H1 (cell line): Measurements from ENCODE around the gene FAM163A. TPM values are rescaled to one million over a fixed set of nuclear protein-coding genes. Genes with fewer than 3 reads are reported as not detected.

Experiments
- ASH2L ChIP-seq: fragments of 200-600, 300-600 bp; sonication (generic); IDR thresholded peaks from one replicate; pipeline ENCODE4 v1.7.1; 2017; ENCODE audit warnings: low read length
- JUND ChIP-seq: IDR thresholded peaks from 2 replicates; pipeline ENCODE4 v1.6.1; 2011; ENCODE audit warnings: mild to moderate bottlenecking, improper control_type of control experiment, low read length
- SIRT6 ChIP-seq: IDR thresholded peaks from one replicate; pipeline ENCODE4 v1.7.1; 2012; ENCODE audit warnings: low read length, inconsistent platforms
- polyA plus RNA-seq, 7 experiments: library from polyadenylated mRNA; depleted of rRNA in 3 of 7; stranded (reverse) in 5 of 7; unstranded in 2 of 7; fragments of >200 nt in 5 of 7; fragments of 200-250 nt in 2 of 7; gene quantifications; 1 replicate in 5 of 7; 2 replicates in 1 of 7; 4 replicates in 1 of 7; pipeline versions ENCODE4 v1.2.1 to v1.2.3, GENCODE V29; 2011 to 2013; ENCODE audit warnings: missing spikeins in 2 of 7, mixed read lengths in 2 of 7
- total RNA-seq: library from RNA; stranded (reverse); fragmentation: NEBNext Ultra II Directional; extraction: Animal tissue kit (Norgen Biotek cat#: 25700); gene quantifications from 2 replicates; pipeline ENCODE4 v1.2.1, GENCODE V29; 2021
- TF ChIP-seq, protein P1 (sequence below): fragments of 300-600 bp; sonication (generic); IDR thresholded peaks from 2 replicates; pipeline ENCODE4 v1.7.1; 2012; ENCODE audit warnings: low read length, moderate library complexity, mild to moderate bottlenecking, inconsistent platforms; ENCODE audit not compliant: insufficient replicate concordance

The FAM163A gene
- total and polyA plus RNA-seq, 2 of the 8 experiments (the other 6 are each of a cell fraction or from before 2014, with no cell fraction given), result 0.13 to 0.18 TPM

DNA sequence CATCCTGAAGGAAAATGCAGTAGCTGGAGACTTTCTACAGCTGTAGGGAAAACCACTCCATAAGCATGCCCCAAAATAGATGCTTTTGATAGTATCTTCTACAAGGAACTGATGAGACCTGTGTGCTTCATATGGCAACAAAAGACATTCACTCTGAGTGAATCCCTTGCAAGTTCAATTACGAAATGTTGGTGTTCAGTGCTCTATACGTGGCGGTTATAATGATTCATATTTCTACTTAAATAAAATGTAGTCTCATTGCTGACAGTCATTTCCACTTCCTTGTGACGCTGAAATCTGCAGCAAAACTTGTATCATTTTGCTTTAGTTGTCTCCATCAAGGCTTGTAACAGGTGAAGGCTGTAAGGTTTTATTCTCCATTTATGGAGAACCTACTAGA lies 113.9 kb downstream of the FAM163A start (continued):
- TF ChIP-seq, protein P1, sequence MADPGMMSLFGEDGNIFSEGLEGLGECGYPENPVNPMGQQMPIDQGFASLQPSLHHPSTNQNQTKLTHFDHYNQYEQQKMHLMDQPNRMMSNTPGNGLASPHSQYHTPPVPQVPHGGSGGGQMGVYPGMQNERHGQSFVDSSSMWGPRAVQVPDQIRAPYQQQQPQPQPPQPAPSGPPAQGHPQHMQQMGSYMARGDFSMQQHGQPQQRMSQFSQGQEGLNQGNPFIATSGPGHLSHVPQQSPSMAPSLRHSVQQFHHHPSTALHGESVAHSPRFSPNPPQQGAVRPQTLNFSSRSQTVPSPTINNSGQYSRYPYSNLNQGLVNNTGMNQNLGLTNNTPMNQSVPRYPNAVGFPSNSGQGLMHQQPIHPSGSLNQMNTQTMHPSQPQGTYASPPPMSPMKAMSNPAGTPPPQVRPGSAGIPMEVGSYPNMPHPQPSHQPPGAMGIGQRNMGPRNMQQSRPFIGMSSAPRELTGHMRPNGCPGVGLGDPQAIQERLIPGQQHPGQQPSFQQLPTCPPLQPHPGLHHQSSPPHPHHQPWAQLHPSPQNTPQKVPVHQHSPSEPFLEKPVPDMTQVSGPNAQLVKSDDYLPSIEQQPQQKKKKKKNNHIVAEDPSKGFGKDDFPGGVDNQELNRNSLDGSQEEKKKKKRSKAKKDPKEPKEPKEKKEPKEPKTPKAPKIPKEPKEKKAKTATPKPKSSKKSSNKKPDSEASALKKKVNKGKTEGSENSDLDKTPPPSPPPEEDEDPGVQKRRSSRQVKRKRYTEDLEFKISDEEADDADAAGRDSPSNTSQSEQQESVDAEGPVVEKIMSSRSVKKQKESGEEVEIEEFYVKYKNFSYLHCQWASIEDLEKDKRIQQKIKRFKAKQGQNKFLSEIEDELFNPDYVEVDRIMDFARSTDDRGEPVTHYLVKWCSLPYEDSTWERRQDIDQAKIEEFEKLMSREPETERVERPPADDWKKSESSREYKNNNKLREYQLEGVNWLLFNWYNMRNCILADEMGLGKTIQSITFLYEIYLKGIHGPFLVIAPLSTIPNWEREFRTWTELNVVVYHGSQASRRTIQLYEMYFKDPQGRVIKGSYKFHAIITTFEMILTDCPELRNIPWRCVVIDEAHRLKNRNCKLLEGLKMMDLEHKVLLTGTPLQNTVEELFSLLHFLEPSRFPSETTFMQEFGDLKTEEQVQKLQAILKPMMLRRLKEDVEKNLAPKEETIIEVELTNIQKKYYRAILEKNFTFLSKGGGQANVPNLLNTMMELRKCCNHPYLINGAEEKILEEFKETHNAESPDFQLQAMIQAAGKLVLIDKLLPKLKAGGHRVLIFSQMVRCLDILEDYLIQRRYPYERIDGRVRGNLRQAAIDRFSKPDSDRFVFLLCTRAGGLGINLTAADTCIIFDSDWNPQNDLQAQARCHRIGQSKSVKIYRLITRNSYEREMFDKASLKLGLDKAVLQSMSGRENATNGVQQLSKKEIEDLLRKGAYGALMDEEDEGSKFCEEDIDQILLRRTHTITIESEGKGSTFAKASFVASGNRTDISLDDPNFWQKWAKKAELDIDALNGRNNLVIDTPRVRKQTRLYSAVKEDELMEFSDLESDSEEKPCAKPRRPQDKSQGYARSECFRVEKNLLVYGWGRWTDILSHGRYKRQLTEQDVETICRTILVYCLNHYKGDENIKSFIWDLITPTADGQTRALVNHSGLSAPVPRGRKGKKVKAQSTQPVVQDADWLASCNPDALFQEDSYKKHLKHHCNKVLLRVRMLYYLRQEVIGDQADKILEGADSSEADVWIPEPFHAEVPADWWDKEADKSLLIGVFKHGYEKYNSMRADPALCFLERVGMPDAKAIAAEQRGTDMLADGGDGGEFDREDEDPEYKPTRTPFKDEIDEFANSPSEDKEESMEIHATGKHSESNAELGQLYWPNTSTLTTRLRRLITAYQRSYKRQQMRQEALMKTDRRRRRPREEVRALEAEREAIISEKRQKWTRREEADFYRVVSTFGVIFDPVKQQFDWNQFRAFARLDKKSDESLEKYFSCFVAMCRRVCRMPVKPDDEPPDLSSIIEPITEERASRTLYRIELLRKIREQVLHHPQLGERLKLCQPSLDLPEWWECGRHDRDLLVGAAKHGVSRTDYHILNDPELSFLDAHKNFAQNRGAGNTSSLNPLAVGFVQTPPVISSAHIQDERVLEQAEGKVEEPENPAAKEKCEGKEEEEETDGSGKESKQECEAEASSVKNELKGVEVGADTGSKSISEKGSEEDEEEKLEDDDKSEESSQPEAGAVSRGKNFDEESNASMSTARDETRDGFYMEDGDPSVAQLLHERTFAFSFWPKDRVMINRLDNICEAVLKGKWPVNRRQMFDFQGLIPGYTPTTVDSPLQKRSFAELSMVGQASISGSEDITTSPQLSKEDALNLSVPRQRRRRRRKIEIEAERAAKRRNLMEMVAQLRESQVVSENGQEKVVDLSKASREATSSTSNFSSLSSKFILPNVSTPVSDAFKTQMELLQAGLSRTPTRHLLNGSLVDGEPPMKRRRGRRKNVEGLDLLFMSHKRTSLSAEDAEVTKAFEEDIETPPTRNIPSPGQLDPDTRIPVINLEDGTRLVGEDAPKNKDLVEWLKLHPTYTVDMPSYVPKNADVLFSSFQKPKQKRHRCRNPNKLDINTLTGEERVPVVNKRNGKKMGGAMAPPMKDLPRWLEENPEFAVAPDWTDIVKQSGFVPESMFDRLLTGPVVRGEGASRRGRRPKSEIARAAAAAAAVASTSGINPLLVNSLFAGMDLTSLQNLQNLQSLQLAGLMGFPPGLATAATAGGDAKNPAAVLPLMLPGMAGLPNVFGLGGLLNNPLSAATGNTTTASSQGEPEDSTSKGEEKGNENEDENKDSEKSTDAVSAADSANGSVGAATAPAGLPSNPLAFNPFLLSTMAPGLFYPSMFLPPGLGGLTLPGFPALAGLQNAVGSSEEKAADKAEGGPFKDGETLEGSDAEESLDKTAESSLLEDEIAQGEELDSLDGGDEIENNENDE, result no peak
- TF ChIP-seq JUND, result no peak
- TF ChIP-seq ASH2L, result no peak
- TF ChIP-seq SIRT6, result no peak
